Activated CD8-positive, alpha-beta T cell treated with anti-CD3 and anti-CD28 coated beads for 36 hours (primary cell): ENCODE data around the gene ATP13A3. TPM values are rescaled to one million over a fixed set of nuclear protein-coding genes. Genes with fewer than 3 reads are reported as not detected.
"Not testable (repeated sequence)": the region's sequence is repeated elsewhere in the genome, so short reads cannot be mapped to it uniquely, and the experiment has no call there.

Source experiments
- ATAC-seq: fragments of 200-7000 bp; cut with Tn5 transposase; one replicate; pipeline ENCODE4 v1.10.0; 2021; ENCODE audit warnings: mild to moderate bottlenecking, moderate library complexity
- CTCF ChIA-PET: fragments of 350-600 bp; sonication (Branson Sonifier 250); formaldehyde crosslinking; loops from one replicate; lab custom pipeline; 2021; ENCODE audit warnings: antibody characterized with exemption; lab: Charles Lee
- POLR2A ChIA-PET: fragments of 350-600 bp; sonication (Branson Sonifier 250); formaldehyde crosslinking; loops from one replicate; lab custom pipeline; 2021; ENCODE audit warnings: antibody characterized with exemption; lab: Charles Lee
- DNase-seq: peaks from one replicate; pipeline ENCODE4 v3.0.0-alpha.2; 2020
- H3K27ac Mint-ChIP-seq: one replicate; pipeline ENCODE4 v1.8.0; 2021; ENCODE audit warnings: mild to moderate bottlenecking, mixed read lengths
- H3K27me3 Mint-ChIP-seq: one replicate; pipeline ENCODE4 v1.8.0; 2021; ENCODE audit warnings: mixed read lengths
- H3K36me3 Mint-ChIP-seq: one replicate; pipeline ENCODE4 v1.8.0; 2021; ENCODE audit warnings: low read depth, mixed read lengths
- H3K4me1 Mint-ChIP-seq: one replicate; pipeline ENCODE4 v1.8.0; 2021; ENCODE audit warnings: low read depth, mixed read lengths
- H3K4me3 Mint-ChIP-seq: one replicate; pipeline ENCODE4 v1.8.0; 2021; ENCODE audit warnings: mild to moderate bottlenecking, moderate library complexity, mixed read lengths
- H3K9me3 Mint-ChIP-seq: one replicate; pipeline ENCODE4 v1.8.0; 2021; ENCODE audit warnings: mixed read lengths
- intact Hi-C: fragments of 100-400 bp; cut with micrococcal nuclease; formaldehyde crosslinking; loops from one replicate; pipeline ENCODE4 v1.10.0; 2022
- total RNA-seq, 2 experiments: library from RNA; stranded (reverse); gene quantifications; one replicate each; pipeline ENCODE4 v1.2.3, GENCODE V29; 2021
- TF ChIP-seq, protein P1 (sequence below): fragments of 200-600 bp; IDR thresholded peaks from one replicate; pipeline ENCODE4 v1.8.0; 2022; ENCODE audit warnings: antibody characterized with exemption, mild to moderate bottlenecking

The ATP13A3 gene
- total RNA-seq, 2 experiments from 2014 or later = 101 to 110 TPM

DNA sequence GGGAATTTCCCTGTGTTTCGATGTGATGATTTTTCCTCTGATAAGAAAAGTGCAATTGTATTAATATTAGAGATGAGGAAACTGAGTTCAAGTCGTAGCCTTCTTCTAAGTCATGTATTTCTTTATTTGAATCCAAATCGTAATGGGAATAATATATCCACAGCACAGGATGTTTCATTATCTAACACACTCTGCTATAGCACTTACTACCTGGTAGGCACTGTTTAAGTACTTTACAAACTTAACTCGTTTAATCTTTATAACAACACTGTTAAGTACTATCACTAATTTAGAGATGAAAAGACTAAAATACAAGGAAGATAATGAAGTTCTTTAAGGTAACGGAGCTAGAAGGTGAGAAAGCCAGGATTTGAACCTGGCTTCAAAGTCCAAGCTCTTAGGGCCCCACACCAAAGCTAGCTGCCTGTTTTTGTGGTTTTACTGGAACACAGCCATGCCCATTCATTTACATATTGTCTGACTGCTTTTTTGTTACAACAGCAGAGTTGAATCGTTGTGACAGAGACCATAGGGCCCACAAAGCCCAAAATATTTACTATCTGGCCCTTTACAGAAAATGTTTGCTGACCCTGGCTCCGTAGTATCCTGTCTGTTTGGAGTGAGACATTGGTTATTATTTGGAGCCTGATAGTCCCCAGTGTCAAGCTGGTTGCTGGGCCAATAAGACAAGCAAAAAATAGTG, 9.6 kb upstream of the ATP13A3 start:
- TF ChIP-seq, protein P1, sequence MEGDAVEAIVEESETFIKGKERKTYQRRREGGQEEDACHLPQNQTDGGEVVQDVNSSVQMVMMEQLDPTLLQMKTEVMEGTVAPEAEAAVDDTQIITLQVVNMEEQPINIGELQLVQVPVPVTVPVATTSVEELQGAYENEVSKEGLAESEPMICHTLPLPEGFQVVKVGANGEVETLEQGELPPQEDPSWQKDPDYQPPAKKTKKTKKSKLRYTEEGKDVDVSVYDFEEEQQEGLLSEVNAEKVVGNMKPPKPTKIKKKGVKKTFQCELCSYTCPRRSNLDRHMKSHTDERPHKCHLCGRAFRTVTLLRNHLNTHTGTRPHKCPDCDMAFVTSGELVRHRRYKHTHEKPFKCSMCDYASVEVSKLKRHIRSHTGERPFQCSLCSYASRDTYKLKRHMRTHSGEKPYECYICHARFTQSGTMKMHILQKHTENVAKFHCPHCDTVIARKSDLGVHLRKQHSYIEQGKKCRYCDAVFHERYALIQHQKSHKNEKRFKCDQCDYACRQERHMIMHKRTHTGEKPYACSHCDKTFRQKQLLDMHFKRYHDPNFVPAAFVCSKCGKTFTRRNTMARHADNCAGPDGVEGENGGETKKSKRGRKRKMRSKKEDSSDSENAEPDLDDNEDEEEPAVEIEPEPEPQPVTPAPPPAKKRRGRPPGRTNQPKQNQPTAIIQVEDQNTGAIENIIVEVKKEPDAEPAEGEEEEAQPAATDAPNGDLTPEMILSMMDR = no peak
- ATAC-seq = peak; percentile 37
- CTCF ChIA-PET = interaction anchor here (0.9 to 2.5 kb wide), 3 partner anchors 22 to 94 kb away, joined by 3 to 12 read pairs (median 3); no protein-coding TSS in a partner anchor
- no peaks in the 10 kb centered on the region for H3K27me3 Mint-ChIP-seq
- no peaks in the 10 kb centered on the region for H3K36me3 Mint-ChIP-seq
- POLR2A ChIA-PET = no interaction called here
- no peak for DNase-seq
- intact Hi-C loops = no loop called here
- H3K9me3 Mint-ChIP-seq = no peaks in the 10 kb centered on the region
- peaks cover 8% of the 10 kb centered on the region for H3K4me1 Mint-ChIP-seq
- H3K27ac Mint-ChIP-seq = no peak overlapping the region
- H3K4me3 Mint-ChIP-seq = no peak overlapping the region

- Mint-ChIP-seq H3K27ac (no peak overlapping the region), H3K36me3 (no peaks in the 10 kb centered on the region), H3K9me3 (no peaks in the 10 kb centered on the region), H3K27me3 (no peaks in the 10 kb centered on the region), H3K4me3 (no peak overlapping the region), H3K4me1 (peaks cover 13% of the 10 kb centered on the region)
- ATAC-seq (no peak), DNase-seq (no peak)
- TF ChIP-seq, protein P1 = no peak
- ChIA-PET CTCF (no interaction called here), POLR2A (no interaction called here)
- intact Hi-C loops = no loop called here
Measured at GRCh38 chr3:194494951-194495374, 8.2 kb upstream of the ATP13A3 start.

DNA sequence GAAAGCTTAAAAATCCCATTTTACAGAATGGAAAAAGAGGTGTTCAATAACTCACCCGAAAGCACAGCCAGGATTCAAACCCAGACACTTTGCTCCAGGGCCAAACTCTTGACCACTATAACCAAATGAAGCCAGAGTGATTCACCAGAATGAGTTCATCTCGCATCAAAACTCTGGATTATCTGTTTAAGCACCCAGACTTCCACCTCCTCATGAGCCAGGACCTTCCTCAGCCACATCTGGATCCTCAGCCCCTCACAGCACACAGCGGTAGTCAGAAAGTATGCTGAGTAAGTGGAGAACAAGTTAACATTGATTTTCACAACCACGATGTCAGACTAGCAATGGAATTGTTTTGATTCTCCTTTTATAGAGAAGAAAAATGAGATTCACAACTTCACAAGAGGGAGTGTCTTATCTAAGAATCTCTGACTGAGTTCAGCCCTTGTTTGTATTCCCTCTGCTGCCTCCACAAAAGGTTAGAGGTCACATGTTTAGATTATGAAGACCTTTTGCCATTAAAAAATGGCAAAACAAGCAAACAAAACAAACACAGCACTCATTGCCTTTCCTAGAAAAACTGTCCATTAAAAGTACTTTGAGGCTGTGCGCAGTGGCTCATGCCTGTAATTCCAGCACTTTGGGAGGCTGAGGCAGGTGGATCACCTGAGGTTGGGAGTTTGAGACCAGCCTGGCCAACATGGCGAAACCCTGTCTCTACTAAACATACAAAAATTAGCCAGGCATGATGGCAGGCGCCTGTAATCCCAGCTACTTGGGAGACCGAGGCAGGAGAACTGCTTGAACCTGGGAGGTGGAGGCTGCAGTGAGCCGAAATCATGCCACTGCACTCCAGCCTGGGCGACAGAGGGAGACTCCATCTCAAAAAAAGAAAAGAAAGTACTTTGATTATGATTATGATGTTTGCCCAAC, 7.5 kb upstream of the ATP13A3 start:
- CTCF ChIA-PET = interaction anchor here (1.1 kb wide), 1 partner anchor 11 kb away, joined by 3 read pairs; no protein-coding TSS in a partner anchor
- H3K9me3 Mint-ChIP-seq, POLR2A ChIA-PET, intact Hi-C loops, H3K4me3 Mint-ChIP-seq, H3K27me3 Mint-ChIP-seq, DNase-seq, H3K27ac Mint-ChIP-seq, H3K36me3 Mint-ChIP-seq, ATAC-seq: not testable (repeated sequence)
- peaks cover 20% of the 10 kb centered on the region for H3K4me1 Mint-ChIP-seq

GRCh38 chr3:194492001-194492400, 5.2 kb upstream of the ATP13A3 start:
- intact Hi-C loops = no loop called here
- ChIA-PET CTCF (no interaction called here), POLR2A (no interaction called here)
- DNase-seq = no peak
- no peak overlapping the region for H3K4me3 Mint-ChIP-seq
- TF ChIP-seq, protein P1 = no peak
- no peaks in the 10 kb centered on the region for H3K9me3 Mint-ChIP-seq
- H3K4me1 Mint-ChIP-seq = peaks cover 38% of the 10 kb centered on the region
- H3K27ac Mint-ChIP-seq = no peak overlapping the region
- H3K27me3 Mint-ChIP-seq = no peaks in the 10 kb centered on the region
- H3K36me3 Mint-ChIP-seq = peaks cover 5% of the 10 kb centered on the region
- ATAC-seq = no peak

GRCh38 chr3:194489736-194490612, 3.2 kb upstream of the ATP13A3 start:
- Mint-ChIP-seq H3K4me3 (no peak overlapping the region), H3K27ac (no peak overlapping the region), H3K4me1 (peaks cover 36% of the 10 kb centered on the region), H3K36me3 (peaks cover 14% of the 10 kb centered on the region), H3K27me3 (no peaks in the 10 kb centered on the region), H3K9me3 (no peaks in the 10 kb centered on the region)
- peak; percentile 38 for DNase-seq
- CTCF ChIA-PET = interaction anchor here (0.7 to 1.5 kb wide), 3 partner anchors 18 to 95 kb away, joined by 3 to 4 read pairs (median 4); no protein-coding TSS in a partner anchor
- TF ChIP-seq, protein P1 = no peak
- ATAC-seq = no peak
- POLR2A ChIA-PET = interaction anchor here (0.7 kb wide), 1 partner anchor 100 kb away, joined by 4 read pairs; no protein-coding TSS in a partner anchor
- intact Hi-C loops = no loop called here
